Cardiac fibroblast (primary cell): ENCODE data around the gene STX17.
A peak's percentile ranks its signal among the peaks of the same experiment; 100 is the strongest.

ENCODE experiments used
- DNase-seq, 2 donors: peaks; one replicate each; pipeline versions ENCODE4 v3.0.0 to v3.0.0-alpha.2; 2010; ENCODE audit warnings: low read depth in 2 of 2
- H3K4me3 ChIP-seq, 2 donors: replicated peaks in 1 of 2; 1 replicate in 1 of 2; 2 replicates in 1 of 2; pipeline ENCODE4 v1.5.1; 2011; ENCODE audit warnings: low read depth in 2 of 2, low read length in 2 of 2, mild to moderate bottlenecking in 2 of 2, moderate library complexity in 1 of 2
- TF ChIP-seq, protein P1 (sequence below): IDR thresholded peaks from one replicate; pipeline ENCODE4 v1.5.1; 2011; ENCODE audit warnings: low read depth, mild to moderate bottlenecking, low read length, inconsistent platforms

The STX17 gene

DNA sequence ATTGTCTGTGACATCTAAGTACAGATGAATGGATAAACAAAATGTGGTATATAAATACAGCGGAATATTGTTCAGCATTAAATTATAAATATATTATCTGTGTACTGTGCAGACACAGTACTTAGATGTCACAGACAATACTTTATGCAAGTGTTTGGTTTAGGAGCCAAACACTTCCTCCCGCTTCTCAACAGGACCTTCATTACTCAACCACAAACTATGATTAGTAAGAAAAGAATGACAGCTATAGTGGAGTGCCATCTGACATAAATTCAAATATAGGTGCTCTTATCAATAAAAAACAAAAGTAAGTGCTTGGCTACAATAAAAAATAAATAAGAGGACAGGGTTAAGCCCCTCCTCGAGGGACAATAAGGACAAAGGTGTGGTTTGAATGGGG lies 38.9 kb upstream of the STX17 start:
- peak in 1 of 2 donors; percentile 21 for DNase-seq
- H3K4me3 ChIP-seq: no peak overlapping the region
- TF ChIP-seq, protein P1, sequence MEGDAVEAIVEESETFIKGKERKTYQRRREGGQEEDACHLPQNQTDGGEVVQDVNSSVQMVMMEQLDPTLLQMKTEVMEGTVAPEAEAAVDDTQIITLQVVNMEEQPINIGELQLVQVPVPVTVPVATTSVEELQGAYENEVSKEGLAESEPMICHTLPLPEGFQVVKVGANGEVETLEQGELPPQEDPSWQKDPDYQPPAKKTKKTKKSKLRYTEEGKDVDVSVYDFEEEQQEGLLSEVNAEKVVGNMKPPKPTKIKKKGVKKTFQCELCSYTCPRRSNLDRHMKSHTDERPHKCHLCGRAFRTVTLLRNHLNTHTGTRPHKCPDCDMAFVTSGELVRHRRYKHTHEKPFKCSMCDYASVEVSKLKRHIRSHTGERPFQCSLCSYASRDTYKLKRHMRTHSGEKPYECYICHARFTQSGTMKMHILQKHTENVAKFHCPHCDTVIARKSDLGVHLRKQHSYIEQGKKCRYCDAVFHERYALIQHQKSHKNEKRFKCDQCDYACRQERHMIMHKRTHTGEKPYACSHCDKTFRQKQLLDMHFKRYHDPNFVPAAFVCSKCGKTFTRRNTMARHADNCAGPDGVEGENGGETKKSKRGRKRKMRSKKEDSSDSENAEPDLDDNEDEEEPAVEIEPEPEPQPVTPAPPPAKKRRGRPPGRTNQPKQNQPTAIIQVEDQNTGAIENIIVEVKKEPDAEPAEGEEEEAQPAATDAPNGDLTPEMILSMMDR: no peak

DNA sequence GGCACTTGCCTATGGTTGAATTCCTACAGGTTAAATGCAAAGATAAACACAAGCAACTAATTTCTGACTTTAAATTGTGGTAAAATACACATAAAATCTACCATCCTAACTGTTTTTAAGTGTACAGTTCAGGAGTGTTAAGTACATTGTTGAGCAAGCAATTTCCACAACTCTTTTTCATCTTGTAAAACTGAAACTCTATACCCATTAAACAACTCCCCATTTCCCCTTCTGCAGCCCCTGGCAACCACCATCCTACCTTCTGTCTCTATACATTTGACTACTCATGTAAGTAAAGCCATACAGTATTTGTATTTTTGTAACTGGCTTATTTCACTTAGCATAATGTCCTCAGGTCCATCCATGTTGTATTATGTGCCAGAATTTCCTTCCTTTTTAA lies 38.5 kb upstream of the STX17 start:
- no peak for DNase-seq
- H3K4me3 ChIP-seq: no peak overlapping the region
- TF ChIP-seq, protein P1: no peak

DNA sequence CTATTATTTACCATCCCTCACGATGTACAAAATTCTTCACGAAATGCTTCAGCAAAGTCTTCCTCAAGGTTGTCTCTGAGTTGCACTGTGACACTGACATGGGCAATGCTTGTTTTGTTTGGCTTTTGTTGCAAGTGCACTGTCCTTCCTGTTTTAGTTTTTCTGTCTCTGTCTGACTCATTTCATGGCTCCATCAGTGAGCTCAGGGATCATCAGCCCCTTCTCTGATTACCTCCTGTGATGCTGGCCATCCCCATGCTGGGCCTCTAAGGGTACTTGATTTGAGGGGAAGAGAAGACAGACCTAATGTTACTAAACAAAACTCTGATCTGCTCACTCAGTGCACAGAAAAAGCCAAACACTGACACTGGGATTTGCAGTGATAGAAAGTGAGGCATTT lies 37.6 kb upstream of the STX17 start:
- TF ChIP-seq, protein P1: no peak
- DNase-seq: peak in 1 of 2 donors; percentile 16
- no peak overlapping the region for H3K4me3 ChIP-seq

DNA sequence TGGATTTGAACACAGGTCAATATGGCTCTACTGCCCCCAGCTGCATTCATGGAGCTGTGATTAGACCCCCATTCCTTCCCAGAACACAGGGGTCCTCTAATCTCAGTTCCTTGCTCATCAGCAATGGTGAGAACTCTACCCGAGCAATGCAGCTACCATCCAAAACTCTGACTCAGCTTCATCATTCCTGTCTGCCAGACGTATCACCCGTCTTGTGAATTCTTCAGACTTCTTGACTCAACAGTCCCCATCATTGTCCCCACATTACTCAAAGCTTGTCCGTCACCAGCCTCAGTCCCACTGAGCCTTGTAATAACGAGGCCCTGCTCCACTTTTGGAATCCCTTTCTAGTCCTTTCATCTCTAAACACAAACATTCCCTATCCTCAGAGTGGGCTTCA lies 36.3 kb upstream of the STX17 start:
- TF ChIP-seq, protein P1: no peak
- DNase-seq: peak in 1 of 2 donors; percentile 60
- H3K4me3 ChIP-seq: no peak overlapping the region

DNA sequence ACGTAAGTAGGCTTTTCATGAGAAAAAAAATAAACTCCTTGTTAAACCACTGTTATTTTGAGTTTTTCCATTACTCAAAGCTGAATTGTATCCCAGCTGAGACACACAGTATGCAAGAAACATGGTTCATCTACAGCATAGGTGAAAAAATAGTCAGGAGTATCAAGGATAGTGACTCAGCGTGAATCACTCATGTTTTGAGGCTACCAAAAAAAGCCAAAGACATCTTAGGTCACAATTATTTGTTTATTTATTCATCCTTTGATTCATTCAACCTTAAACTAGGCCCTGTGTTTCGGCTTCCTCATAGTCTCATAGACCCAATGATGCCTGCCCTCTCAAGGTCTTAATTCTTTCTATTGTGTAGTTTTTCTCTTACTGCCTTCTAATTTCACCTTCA lies 32.9 kb upstream of the STX17 start:
- TF ChIP-seq, protein P1: no peak
- H3K4me3 ChIP-seq: no peak overlapping the region
- DNase-seq: peak in 1 of 2 donors; percentile 80

DNA sequence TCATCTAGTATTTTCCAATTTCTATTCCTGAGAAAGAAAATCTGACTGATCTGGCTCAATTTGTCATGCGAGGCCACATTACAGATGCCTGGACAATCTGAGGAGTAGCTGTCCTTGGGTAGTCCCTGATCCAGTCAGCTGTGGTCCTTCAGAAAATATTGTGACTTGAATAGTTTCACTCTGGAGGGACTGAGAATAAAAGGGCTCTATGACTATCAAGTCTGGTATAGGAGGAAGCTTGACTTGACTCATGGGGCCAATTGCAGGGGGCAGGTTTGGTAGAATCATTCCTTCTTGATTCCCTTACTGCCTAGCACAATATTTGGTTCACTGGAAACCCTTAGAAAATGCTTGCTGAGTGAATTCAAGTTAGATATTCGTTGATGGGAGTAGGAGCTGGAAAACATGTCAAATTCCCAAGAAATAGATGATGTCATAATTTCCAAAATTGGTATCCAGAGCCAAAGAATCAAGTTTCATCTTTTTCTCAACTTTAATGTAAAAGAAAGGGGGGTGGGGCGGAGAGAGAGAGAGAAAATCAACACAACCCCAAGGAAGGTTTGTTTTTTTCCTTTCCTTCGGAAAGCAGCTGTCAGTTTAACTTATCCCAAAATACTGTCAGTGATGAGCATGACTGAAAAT lies 32.4 kb upstream of the STX17 start:
- no peak overlapping the region for H3K4me3 ChIP-seq
- DNase-seq: peak in 1 of 2 donors; percentile 24
- TF ChIP-seq, protein P1: no peak

DNA sequence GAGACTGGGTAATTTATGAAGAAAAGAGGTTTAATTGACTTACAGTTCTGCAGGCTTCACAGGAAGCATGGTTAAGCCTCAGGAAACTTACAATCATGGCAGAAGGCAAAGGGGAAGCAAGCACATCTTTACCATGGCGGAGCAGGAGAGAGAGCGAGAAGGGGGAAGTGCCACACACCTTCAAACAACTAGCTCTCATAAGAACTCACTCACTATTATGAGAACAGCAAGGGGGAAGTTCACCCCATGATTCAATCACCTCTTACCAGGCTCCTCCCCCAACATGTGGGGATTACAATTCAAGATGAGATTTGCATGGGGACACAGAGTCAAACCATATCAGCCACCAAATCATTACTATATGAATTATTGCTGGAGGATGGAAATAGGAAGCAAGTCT lies 30.3 kb upstream of the STX17 start:
- no peak overlapping the region for H3K4me3 ChIP-seq
- TF ChIP-seq, protein P1: no peak
- no peak for DNase-seq
